WTC11 (cell line): Measurements from ENCODE around the gene WDR90. TPM values are rescaled to one million over a fixed set of nuclear protein-coding genes. Genes with fewer than 3 reads are reported as not detected.

Experiments
- ATAC-seq: fragments of 200-7000 bp; cut with Tn5 transposase; 2 replicates; pipeline ENCODE4 v1.10.0; 2021; ENCODE audit warnings: mild to moderate bottlenecking, moderate library complexity
- CTCF ChIA-PET: fragments of 300-600 bp; sonication (Branson Sonifier 250); formaldehyde crosslinking; loops from one replicate; lab custom pipeline; 2021; ENCODE audit warnings: antibody characterized with exemption; lab: Charles Lee
- POLR2A ChIA-PET: fragments of 350-600 bp; sonication (Branson Sonifier 250); formaldehyde crosslinking; loops from one replicate; lab custom pipeline; 2021; ENCODE audit warnings: antibody characterized with exemption; lab: Charles Lee
- DNase-seq: peaks from one replicate; pipeline ENCODE4 v3.0.0; 2021; ENCODE audit warnings: low spot score
- H3K27ac Mint-ChIP-seq: 2 replicates; pipeline ENCODE4 v1.8.0; 2021; ENCODE audit warnings: mixed read lengths
- H3K27me3 Mint-ChIP-seq: 2 replicates; pipeline ENCODE4 v1.8.0; 2021; ENCODE audit warnings: low read depth, mild to moderate bottlenecking, moderate library complexity, mixed read lengths
- H3K36me3 Mint-ChIP-seq: 2 replicates; pipeline ENCODE4 v1.8.0; 2021; ENCODE audit warnings: mixed read lengths
- H3K4me1 Mint-ChIP-seq: 2 replicates; pipeline ENCODE4 v1.8.0; 2022; ENCODE audit warnings: mixed read lengths
- H3K4me3 Mint-ChIP-seq: 2 replicates; pipeline ENCODE4 v1.8.0; 2021; ENCODE audit warnings: mild to moderate bottlenecking, moderate library complexity, mixed read lengths
- H3K9me3 Mint-ChIP-seq: 2 replicates; pipeline ENCODE4 v1.8.0; 2021; ENCODE audit warnings: mixed read lengths
- ARID4B ChIP-seq: sonication (generic); formaldehyde crosslinking; IDR thresholded peaks from 2 replicates; pipeline ENCODE4 v1.8.0; 2023; ENCODE audit warnings: missing genetic modification reagents, mild to moderate bottlenecking, borderline replicate concordance
- CREM ChIP-seq: sonication (generic); formaldehyde crosslinking; IDR thresholded peaks from 2 replicates; pipeline ENCODE4 v1.8.1; 2022; ENCODE audit warnings: mild to moderate bottlenecking, missing genetic modification reagents, moderate library complexity
- ETV6 ChIP-seq: sonication (generic); formaldehyde crosslinking; IDR thresholded peaks from 2 replicates; pipeline ENCODE4 v1.8.1; 2022; ENCODE audit warnings: mild to moderate bottlenecking, missing genetic modification reagents
- FOXK1 ChIP-seq: sonication (generic); formaldehyde crosslinking; IDR thresholded peaks from 2 replicates; pipeline ENCODE4 v1.8.0; 2022; ENCODE audit warnings: mild to moderate bottlenecking, moderate library complexity, missing genetic modification reagents
- JUN ChIP-seq: sonication (generic); formaldehyde crosslinking; IDR thresholded peaks from 2 replicates; pipeline ENCODE4 v1.8.0; 2023; ENCODE audit warnings: mild to moderate bottlenecking, missing genetic modification reagents
- KAT7 ChIP-seq: sonication (generic); formaldehyde crosslinking; IDR thresholded peaks from 2 replicates; pipeline ENCODE4 v1.8.1; 2023; ENCODE audit warnings: missing genetic modification reagents, mild to moderate bottlenecking, borderline replicate concordance
- OVOL2 ChIP-seq: fragments of 250-450 bp; sonication (Bioruptor Pico); IDR thresholded peaks from 2 replicates; pipeline ENCODE4 v1.9.0; 2021; ENCODE audit warnings: mild to moderate bottlenecking, borderline replicate concordance
- RELA ChIP-seq: sonication (generic); formaldehyde crosslinking; IDR thresholded peaks from 2 replicates; pipeline ENCODE4 v1.8.1; 2022; ENCODE audit warnings: missing genetic modification reagents, mild to moderate bottlenecking, borderline replicate concordance
- USF1 ChIP-seq: sonication (generic); formaldehyde crosslinking; IDR thresholded peaks from 2 replicates; pipeline ENCODE4 v1.8.0; 2022; ENCODE audit warnings: mild to moderate bottlenecking, missing genetic modification reagents
- ZNF121 ChIP-seq: sonication (generic); formaldehyde crosslinking; IDR thresholded peaks from 2 replicates; pipeline ENCODE4 v1.8.0; 2023; ENCODE audit warnings: missing genetic modification reagents
- ZNF138 ChIP-seq: sonication (generic); formaldehyde crosslinking; conservative IDR thresholded peaks from 2 replicates; pipeline ENCODE4 v1.8.1; 2022; ENCODE audit warnings: mild to moderate bottlenecking, moderate library complexity, missing genetic modification reagents
- ZNF396 ChIP-seq: fragments of 250-450 bp; sonication (Bioruptor Pico); IDR thresholded peaks from 2 replicates; pipeline ENCODE4 v1.8.0; 2021; ENCODE audit warnings: mild to moderate bottlenecking, moderate library complexity, borderline replicate concordance
- ZNF425 ChIP-seq: fragments of 250-450 bp; sonication (Bioruptor Pico); conservative IDR thresholded peaks from 2 replicates; pipeline ENCODE4 v1.9.0; 2021; ENCODE audit warnings: mild to moderate bottlenecking
- total RNA-seq: library from RNA; stranded (reverse); gene quantifications from 3 replicates; pipeline ENCODE4 v1.2.3, GENCODE V29; 2021
- TF ChIP-seq, protein P1 (sequence below): sonication (generic); formaldehyde crosslinking; IDR thresholded peaks from 2 replicates; pipeline ENCODE4 v1.8.1; 2022; ENCODE audit warnings: low read depth, missing genetic modification reagents, borderline replicate concordance
- TF ChIP-seq, protein P2 (sequence below): sonication (generic); formaldehyde crosslinking; IDR thresholded peaks from 2 replicates; pipeline ENCODE4 v1.8.1; 2023; ENCODE audit warnings: mild to moderate bottlenecking, moderate library complexity, missing genetic modification reagents
- TF ChIP-seq, protein P3 (sequence below): sonication (generic); formaldehyde crosslinking; IDR thresholded peaks from 2 replicates; pipeline ENCODE4 v1.8.1; 2023; ENCODE audit warnings: mild to moderate bottlenecking, missing genetic modification reagents, borderline replicate concordance

Gene WDR90
- total RNA-seq, 1 experiment from 2014 or later = 75.8 TPM

GRCh38 chr16:703406-703805 is 54.2 kb downstream of the WDR90 start (continued):
- TF ChIP-seq, protein P1, sequence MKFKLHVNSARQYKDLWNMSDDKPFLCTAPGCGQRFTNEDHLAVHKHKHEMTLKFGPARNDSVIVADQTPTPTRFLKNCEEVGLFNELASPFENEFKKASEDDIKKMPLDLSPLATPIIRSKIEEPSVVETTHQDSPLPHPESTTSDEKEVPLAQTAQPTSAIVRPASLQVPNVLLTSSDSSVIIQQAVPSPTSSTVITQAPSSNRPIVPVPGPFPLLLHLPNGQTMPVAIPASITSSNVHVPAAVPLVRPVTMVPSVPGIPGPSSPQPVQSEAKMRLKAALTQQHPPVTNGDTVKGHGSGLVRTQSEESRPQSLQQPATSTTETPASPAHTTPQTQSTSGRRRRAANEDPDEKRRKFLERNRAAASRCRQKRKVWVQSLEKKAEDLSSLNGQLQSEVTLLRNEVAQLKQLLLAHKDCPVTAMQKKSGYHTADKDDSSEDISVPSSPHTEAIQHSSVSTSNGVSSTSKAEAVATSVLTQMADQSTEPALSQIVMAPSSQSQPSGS (CRISPR knock-in tag) = no peak
- TF ChIP-seq RELA (CRISPR knock-in tag) = no peak
- TF ChIP-seq, all 79 proteins: peak for 0

GRCh38 chr16:704047-704446 is 54.9 kb downstream of the WDR90 start:
- ChIA-PET POLR2A (interaction anchor here (0.8 kb wide), 1 partner anchor 84 kb away, joined by 3 read pairs; the partner anchor contains the start of gene RPUSD1), CTCF (interaction anchor here (0.9 to 4.5 kb wide), 5 partner anchors 8 to 280 kb away, joined by 3 to 25 read pairs (median 6); partner anchors contain the start of genes ANTKMT and METRN)
- Mint-ChIP-seq H3K9me3 (no peaks in the 10 kb centered on the region), H3K27ac (no peak overlapping the region), H3K4me3 (no peak overlapping the region), H3K36me3 (no peaks in the 10 kb centered on the region), H3K4me1 (no peaks in the 10 kb centered on the region), H3K27me3 (peaks cover 87% of the 10 kb centered on the region)
- DNase-seq (no peak), ATAC-seq (no peak)
- TF ChIP-seq ZNF425 (CRISPR knock-in tag) (no peak), FOXK1 (no peak), OVOL2 (CRISPR knock-in tag) (no peak), CREM (no peak), USF1 (CRISPR knock-in tag) (no peak), ARID4B (CRISPR knock-in tag) (no peak), KAT7 (CRISPR knock-in tag) (no peak), ZNF138 (CRISPR knock-in tag) (no peak), ZNF396 (CRISPR knock-in tag) (no peak), ZNF121 (CRISPR knock-in tag) (no peak), ETV6 (CRISPR knock-in tag) (no peak), JUN (CRISPR knock-in tag) (no peak)
- TF ChIP-seq, protein P2, sequence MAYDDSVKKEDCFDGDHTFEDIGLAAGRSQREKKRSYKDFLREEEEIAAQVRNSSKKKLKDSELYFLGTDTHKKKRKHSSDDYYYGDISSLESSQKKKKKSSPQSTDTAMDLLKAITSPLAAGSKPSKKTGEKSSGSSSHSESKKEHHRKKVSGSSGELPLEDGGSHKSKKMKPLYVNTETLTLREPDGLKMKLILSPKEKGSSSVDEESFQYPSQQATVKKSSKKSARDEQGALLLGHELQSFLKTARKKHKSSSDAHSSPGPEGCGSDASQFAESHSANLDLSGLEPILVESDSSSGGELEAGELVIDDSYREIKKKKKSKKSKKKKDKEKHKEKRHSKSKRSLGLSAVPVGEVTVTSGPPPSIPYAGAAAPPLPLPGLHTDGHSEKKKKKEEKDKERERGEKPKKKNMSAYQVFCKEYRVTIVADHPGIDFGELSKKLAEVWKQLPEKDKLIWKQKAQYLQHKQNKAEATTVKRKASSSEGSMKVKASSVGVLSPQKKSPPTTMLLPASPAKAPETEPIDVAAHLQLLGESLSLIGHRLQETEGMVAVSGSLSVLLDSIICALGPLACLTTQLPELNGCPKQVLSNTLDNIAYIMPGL = no peak
- TF ChIP-seq, protein P3, sequence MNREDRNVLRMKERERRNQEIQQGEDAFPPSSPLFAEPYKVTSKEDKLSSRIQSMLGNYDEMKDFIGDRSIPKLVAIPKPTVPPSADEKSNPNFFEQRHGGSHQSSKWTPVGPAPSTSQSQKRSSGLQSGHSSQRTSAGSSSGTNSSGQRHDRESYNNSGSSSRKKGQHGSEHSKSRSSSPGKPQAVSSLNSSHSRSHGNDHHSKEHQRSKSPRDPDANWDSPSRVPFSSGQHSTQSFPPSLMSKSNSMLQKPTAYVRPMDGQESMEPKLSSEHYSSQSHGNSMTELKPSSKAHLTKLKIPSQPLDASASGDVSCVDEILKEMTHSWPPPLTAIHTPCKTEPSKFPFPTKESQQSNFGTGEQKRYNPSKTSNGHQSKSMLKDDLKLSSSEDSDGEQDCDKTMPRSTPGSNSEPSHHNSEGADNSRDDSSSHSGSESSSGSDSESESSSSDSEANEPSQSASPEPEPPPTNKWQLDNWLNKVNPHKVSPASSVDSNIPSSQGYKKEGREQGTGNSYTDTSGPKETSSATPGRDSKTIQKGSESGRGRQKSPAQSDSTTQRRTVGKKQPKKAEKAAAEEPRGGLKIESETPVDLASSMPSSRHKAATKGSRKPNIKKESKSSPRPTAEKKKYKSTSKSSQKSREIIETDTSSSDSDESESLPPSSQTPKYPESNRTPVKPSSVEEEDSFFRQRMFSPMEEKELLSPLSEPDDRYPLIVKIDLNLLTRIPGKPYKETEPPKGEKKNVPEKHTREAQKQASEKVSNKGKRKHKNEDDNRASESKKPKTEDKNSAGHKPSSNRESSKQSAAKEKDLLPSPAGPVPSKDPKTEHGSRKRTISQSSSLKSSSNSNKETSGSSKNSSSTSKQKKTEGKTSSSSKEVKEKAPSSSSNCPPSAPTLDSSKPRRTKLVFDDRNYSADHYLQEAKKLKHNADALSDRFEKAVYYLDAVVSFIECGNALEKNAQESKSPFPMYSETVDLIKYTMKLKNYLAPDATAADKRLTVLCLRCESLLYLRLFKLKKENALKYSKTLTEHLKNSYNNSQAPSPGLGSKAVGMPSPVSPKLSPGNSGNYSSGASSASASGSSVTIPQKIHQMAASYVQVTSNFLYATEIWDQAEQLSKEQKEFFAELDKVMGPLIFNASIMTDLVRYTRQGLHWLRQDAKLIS (CRISPR knock-in tag) = no peak
